Activated CD4-positive, alpha-beta T cell treated with anti-CD3 and anti-CD28 coated beads, Interleukin-2, amount 10 ng/mL, durations not matched to agents 7 days and 5 days (primary cell): ENCODE results near the gene GFOD2. TPM values are rescaled to one million over a fixed set of nuclear protein-coding genes. Genes with fewer than 3 reads are reported as not detected.

ENCODE experiments used
- CTCF ChIA-PET: fragments of 350-600 bp; sonication (Branson Sonifier 250); formaldehyde crosslinking; loops from one replicate; lab custom pipeline; 2021; ENCODE audit warnings: antibody characterized with exemption; lab: Charles Lee
- POLR2A ChIA-PET: fragments of 350-600 bp; sonication (Branson Sonifier 250); formaldehyde crosslinking; loops from one replicate; lab custom pipeline; 2021; ENCODE audit warnings: antibody characterized with exemption; lab: Charles Lee
- DNase-seq: peaks from one replicate; pipeline ENCODE4 v3.0.0-alpha.2; 2020
- H3K27ac Mint-ChIP-seq: one replicate; pipeline ENCODE4 v1.8.0; 2021; ENCODE audit warnings: mild to moderate bottlenecking, moderate library complexity, mixed read lengths
- H3K27me3 Mint-ChIP-seq: one replicate; pipeline ENCODE4 v1.8.0; 2021; ENCODE audit warnings: mixed read lengths
- H3K36me3 Mint-ChIP-seq: one replicate; pipeline ENCODE4 v1.8.0; 2021; ENCODE audit warnings: low read depth, mixed read lengths
- H3K4me1 Mint-ChIP-seq: one replicate; pipeline ENCODE4 v1.8.0; 2021; ENCODE audit warnings: mixed read lengths
- H3K4me3 Mint-ChIP-seq: one replicate; pipeline ENCODE4 v1.8.0; 2021; ENCODE audit warnings: mild to moderate bottlenecking, moderate library complexity, mixed read lengths
- H3K9me3 Mint-ChIP-seq: one replicate; pipeline ENCODE4 v1.8.0; 2021; ENCODE audit warnings: mixed read lengths
- total RNA-seq, 2 experiments: library from RNA; stranded (reverse); gene quantifications; one replicate each; pipeline ENCODE4 v1.2.3, GENCODE V29; 2021

The GFOD2 gene
- total RNA-seq = 10 to 100 TPM; 11.2 to 11.9 TPM

DNA sequence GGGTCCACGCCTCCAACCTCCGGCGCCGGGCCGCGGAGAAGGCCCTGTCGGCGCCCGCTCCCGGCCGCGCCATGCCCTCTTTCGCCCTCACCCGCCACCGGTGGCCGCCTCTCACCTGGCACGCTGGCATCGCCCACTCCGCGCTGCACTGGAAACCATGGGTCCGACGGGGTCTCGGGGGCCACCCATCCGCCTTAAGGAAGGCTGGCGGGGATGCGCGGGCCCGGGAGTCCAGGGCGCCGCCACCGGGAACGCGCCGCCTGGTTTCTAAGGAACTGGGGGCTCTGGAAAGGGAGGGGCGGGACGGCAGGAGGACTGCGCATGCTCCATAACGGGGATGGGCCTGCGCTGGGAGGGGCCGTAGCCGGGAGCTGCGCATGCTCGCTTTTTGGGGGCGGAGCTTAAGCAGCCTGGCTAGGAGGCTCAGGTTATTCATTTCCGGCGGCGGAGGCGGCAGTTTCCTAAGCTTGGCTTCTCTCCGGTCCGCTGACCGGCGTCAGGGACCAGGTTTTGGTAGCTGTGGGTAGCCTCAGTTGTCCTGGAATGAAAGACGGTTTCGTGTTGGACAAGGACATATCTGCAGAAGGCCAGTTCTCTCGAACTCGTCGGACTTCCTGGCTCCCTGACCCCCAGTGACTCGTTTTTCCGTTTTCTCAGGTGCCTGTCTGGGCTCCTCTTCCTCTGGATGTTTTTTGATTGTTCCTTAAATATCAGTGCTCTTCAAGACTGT lies at the start of gene GFOD2:
Gene GFOD2 (minus strand): TSS at position 269 of the 730 bp plus-strand sequence. CDS start 33,601 bp downstream, outside the sequence.
- H3K27ac Mint-ChIP-seq = peak within 1 kb of the TSS; percentile 96
- peak; percentile 98 for DNase-seq
- peak within 1 kb of the TSS; percentile 94 for H3K4me3 Mint-ChIP-seq
- ChIA-PET POLR2A (no interaction called here), CTCF (interaction anchor here (0.5 to 1.6 kb wide), 10 partner anchors 11 to 198 kb away, joined by 3 to 7 read pairs (median 4); no protein-coding TSS in a partner anchor)
- H3K27me3 Mint-ChIP-seq = no peaks in the 10 kb centered on the region
- no peaks in the 10 kb centered on the region for H3K36me3 Mint-ChIP-seq
- H3K9me3 Mint-ChIP-seq = no peaks in the 10 kb centered on the region
- peaks cover 29% of the 10 kb centered on the region for H3K4me1 Mint-ChIP-seq

GRCh38 chr16:67767953-67768352 lies 48.8 kb upstream of the GFOD2 start:
- Mint-ChIP-seq H3K27ac (no peak overlapping the region), H3K9me3 (no peaks in the 10 kb centered on the region), H3K4me1 (peaks cover 4% of the 10 kb centered on the region), H3K4me3 (no peak overlapping the region), H3K36me3 (peaks cover 25% of the 10 kb centered on the region), H3K27me3 (no peaks in the 10 kb centered on the region)
- CTCF ChIA-PET = interaction anchor here (0.8 kb wide), 1 partner anchor 39 kb away, joined by 3 read pairs; the partner anchor contains the start of genes RANBP10 and TSNAXIP1
- DNase-seq = no peak
- POLR2A ChIA-PET = no interaction called here

- no peak overlapping the region for H3K27ac Mint-ChIP-seq
- peaks cover 17% of the 10 kb centered on the region for H3K36me3 Mint-ChIP-seq
- CTCF ChIA-PET = interaction anchor here (1.0 kb wide), 1 partner anchor 8 kb away, joined by 3 read pairs; no protein-coding TSS in a partner anchor
- DNase-seq = no peak
- POLR2A ChIA-PET = no interaction called here
- peaks cover 5% of the 10 kb centered on the region for H3K4me1 Mint-ChIP-seq
- H3K9me3 Mint-ChIP-seq = no peaks in the 10 kb centered on the region
- H3K27me3 Mint-ChIP-seq = no peaks in the 10 kb centered on the region
- no peak overlapping the region for H3K4me3 Mint-ChIP-seq
Measured at GRCh38 chr16:67766291-67766690, 47.2 kb upstream of the GFOD2 start.

DNA sequence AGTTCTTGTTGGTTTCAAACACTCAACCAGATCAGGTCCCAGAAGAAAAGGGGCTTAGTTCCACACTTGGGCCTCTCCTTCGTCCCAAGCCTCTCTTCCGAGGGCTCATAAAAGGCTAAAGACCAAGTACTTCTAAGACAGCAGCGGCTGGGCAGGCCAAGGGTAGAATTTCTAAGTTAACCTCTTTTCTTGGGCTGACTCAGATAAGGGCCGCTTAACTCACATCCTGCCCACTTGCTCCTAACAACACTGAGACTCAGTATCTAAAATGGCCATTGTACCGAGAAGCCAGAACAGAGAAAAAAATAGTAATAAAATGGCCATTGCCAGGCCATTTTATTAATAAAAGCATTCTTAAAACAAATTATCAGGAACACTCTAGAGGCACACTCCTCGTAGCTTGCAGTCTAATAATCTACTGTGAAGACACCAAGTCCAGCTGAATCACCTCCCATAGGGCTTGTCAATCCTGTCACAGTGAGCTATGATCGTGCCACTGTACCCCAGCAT lies 45.1 kb upstream of the GFOD2 start:
- H3K27ac Mint-ChIP-seq = peak overlapping the region; percentile 50
- POLR2A ChIA-PET = no interaction called here
- H3K36me3 Mint-ChIP-seq = peaks cover 14% of the 10 kb centered on the region
- peaks cover 18% of the 10 kb centered on the region for H3K4me1 Mint-ChIP-seq
- H3K9me3 Mint-ChIP-seq = no peaks in the 10 kb centered on the region
- DNase-seq = no peak
- CTCF ChIA-PET = no interaction called here
- no peak overlapping the region for H3K4me3 Mint-ChIP-seq
- H3K27me3 Mint-ChIP-seq = no peaks in the 10 kb centered on the region

DNA sequence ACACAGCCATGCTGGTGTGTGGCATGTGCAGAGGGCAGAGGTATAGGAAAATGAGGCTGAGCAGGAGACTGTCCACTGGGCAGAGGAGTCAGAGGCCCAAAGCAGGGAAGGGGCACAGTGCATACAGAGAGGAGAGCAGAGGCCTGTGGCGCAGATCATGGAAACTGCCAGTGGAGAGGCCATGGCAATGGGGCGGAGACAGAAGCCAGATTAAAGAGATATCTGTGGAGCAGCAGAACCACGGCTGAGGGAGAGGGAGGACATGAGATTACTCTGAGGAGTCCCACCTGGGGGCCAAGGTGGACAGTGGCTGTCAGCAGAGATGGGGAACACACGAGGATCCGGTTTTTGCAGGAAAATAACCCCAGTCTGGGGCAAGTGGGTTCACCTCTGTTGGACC lies 44.0 kb upstream of the GFOD2 start:
- Mint-ChIP-seq H3K4me3 (no peak overlapping the region), H3K27me3 (no peaks in the 10 kb centered on the region), H3K9me3 (no peaks in the 10 kb centered on the region), H3K27ac (no peak overlapping the region), H3K4me1 (peaks cover 18% of the 10 kb centered on the region), H3K36me3 (peaks cover 14% of the 10 kb centered on the region)
- DNase-seq = no peak
- CTCF ChIA-PET = interaction anchor here (1.0 kb wide), 1 partner anchor 19 kb away, joined by 3 read pairs; no protein-coding TSS in a partner anchor
- POLR2A ChIA-PET = no interaction called here

DNA sequence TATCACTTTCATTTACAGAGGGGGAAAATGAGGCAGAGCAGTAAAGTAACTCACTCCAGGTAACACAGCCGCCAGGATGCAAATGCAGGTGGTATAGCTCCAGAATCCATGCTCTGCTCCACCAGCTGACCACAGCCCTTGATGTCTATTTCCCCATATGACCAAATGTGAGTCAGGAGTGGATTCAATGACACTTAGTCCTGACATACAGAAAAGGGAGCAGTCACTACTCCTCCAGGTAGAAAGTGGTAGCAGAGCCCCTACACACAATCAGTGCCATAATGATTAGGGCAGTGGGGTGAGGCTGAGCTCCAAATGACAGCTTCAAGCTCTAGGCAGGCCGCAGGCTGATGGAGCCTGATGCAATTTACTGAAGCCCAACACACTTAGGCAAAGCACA lies 43.3 kb upstream of the GFOD2 start:
- Mint-ChIP-seq H3K27me3 (no peaks in the 10 kb centered on the region), H3K36me3 (peaks cover 14% of the 10 kb centered on the region), H3K27ac (no peak overlapping the region), H3K9me3 (no peaks in the 10 kb centered on the region), H3K4me3 (no peak overlapping the region), H3K4me1 (peaks cover 18% of the 10 kb centered on the region)
- POLR2A ChIA-PET = no interaction called here
- CTCF ChIA-PET = interaction anchor here (0.8 to 2.3 kb wide), 3 partner anchors 19 to 54 kb away, joined by 3 to 9 read pairs (median 4); no protein-coding TSS in a partner anchor
- DNase-seq = no peak

DNA sequence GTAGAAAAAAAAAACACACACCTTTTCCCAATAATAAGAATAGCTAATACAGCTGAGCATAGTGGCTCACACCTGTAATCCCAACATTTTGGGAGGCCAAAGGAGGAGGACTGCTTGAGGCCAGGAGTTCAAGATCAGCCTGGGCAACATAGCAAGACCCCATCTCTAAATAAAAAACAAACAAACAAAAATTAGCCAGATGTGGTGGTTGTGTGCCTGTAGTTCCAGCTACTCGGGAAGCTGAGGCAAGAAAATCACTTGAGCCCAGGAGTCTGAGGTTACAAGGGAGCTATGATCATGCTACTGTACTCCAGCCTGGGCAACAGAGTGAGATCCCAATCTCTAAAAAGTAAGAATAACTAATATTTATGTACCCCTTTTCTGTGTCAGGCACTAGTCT lies 42.8 kb upstream of the GFOD2 start:
- ChIA-PET CTCF (interaction anchor here (0.6 to 2.3 kb wide), 4 partner anchors 27 to 55 kb away, joined by 3 to 9 read pairs (median 4); no protein-coding TSS in a partner anchor), POLR2A (interaction anchor here (0.7 kb wide), 1 partner anchor 131 kb away, joined by 3 read pairs; the partner anchor contains the start of gene PSKH1)
- Mint-ChIP-seq H3K4me3 (no peak overlapping the region), H3K4me1 (peaks cover 18% of the 10 kb centered on the region), H3K36me3 (peaks cover 12% of the 10 kb centered on the region), H3K9me3 (no peaks in the 10 kb centered on the region), H3K27ac (no peak overlapping the region), H3K27me3 (no peaks in the 10 kb centered on the region)
- no peak for DNase-seq

- ChIA-PET CTCF (interaction anchor here (1.6 to 2.3 kb wide), 2 partner anchors 44 to 56 kb away, joined by 3 to 9 read pairs; no protein-coding TSS in a partner anchor), POLR2A (no interaction called here)
- H3K27ac Mint-ChIP-seq = peak overlapping the region; percentile 75
- H3K4me1 Mint-ChIP-seq = peaks cover 18% of the 10 kb centered on the region
- H3K27me3 Mint-ChIP-seq = no peaks in the 10 kb centered on the region
- no peak for DNase-seq
- peaks cover 8% of the 10 kb centered on the region for H3K36me3 Mint-ChIP-seq
- no peak overlapping the region for H3K4me3 Mint-ChIP-seq
- H3K9me3 Mint-ChIP-seq = no peaks in the 10 kb centered on the region
Measured at GRCh38 chr16:67760956-67761230, 41.8 kb upstream of the GFOD2 start.

DNA sequence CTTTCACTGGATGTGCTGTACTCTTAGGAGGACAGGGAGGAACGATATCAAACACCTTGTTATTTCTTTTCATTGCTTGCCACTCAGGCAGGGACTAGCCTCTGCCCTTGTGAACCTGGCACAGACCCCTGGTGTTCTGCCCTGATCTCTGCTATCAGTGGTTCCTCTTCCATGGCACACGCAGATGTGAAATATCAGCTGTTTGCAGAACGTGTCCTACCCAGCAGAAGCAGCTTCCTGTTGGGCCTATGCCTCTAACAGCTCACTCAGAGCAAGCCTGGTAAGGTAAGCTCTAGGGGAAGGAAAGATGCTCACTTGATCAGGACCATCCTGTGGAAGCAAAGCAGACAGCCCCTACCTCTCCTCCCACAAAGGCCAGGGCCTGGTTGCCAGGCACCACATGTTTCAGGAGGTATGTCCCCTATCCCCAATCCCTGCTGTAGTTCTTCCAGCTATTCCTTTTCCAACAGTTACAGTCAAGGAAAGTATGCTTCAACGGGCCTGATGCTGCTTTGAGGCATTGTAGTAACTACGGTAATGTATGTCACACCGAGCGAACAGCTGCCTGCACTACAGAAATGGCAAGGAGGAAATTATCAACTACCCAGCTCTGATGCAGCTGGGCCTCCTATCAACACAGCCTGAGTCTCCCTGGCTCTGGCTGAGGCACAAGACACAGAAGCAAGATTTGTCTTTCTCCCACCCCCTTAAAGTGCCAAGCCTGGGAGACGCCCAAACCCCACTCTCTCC lies 41.3 kb upstream of the GFOD2 start:
- H3K4me1 Mint-ChIP-seq = peaks cover 18% of the 10 kb centered on the region
- no peaks in the 10 kb centered on the region for H3K27me3 Mint-ChIP-seq
- peak; percentile 9 for DNase-seq
- H3K27ac Mint-ChIP-seq = peak overlapping the region; percentile 75
- peaks cover 8% of the 10 kb centered on the region for H3K36me3 Mint-ChIP-seq
- H3K9me3 Mint-ChIP-seq = no peaks in the 10 kb centered on the region
- CTCF ChIA-PET = interaction anchor here (1.6 to 2.3 kb wide), 2 partner anchors 44 to 56 kb away, joined by 3 to 9 read pairs; no protein-coding TSS in a partner anchor
- H3K4me3 Mint-ChIP-seq = no peak overlapping the region
- POLR2A ChIA-PET = no interaction called here

DNA sequence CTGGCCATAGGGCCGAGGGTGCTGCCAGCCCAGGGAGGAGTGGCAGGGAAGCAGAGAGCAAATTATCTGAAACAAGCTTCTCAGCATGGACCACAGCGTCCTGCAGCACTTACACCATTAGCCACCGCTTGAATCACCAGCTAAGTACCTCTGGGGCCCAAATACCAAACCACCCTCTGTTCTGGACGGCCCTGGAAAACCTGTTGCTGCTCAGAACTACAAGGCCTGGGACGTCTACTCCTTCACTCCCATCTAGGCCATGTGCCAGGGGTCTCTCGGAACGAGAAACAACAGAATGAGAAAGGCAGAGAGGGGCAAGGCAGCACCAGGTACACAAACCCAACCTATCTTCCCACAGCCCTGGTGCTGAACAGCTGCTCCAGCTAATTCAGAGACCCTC lies 39.9 kb upstream of the GFOD2 start:
- ChIA-PET CTCF (interaction anchor here (1.3 kb wide), 1 partner anchor 237 kb away, joined by 3 read pairs; no protein-coding TSS in a partner anchor), POLR2A (no interaction called here)
- DNase-seq = no peak
- Mint-ChIP-seq H3K27me3 (no peaks in the 10 kb centered on the region), H3K9me3 (no peaks in the 10 kb centered on the region), H3K27ac (no peak overlapping the region), H3K4me3 (no peak overlapping the region), H3K4me1 (peaks cover 18% of the 10 kb centered on the region), H3K36me3 (peaks cover 8% of the 10 kb centered on the region)

DNA sequence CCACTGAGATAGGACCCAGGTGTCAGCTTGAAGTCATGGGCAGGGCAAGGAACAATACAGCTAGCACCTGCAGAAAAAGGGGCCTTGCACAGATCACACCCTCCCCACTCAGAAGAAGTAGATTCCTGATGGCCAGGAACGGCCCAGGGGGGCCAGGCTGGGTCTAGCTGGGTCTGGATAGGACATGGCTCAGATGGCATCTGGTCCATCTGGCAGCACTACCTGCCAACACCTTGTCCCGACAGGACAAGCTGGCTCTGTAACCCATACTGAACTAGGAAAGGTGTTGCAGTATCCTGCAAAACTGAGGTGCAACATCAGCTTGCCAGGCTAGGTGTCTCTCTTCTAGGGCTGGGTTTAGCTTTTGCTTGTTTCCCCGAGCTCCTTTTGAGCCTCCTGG lies 38.9 kb upstream of the GFOD2 start:
- Mint-ChIP-seq H3K4me1 (peaks cover 17% of the 10 kb centered on the region), H3K36me3 (peaks cover 5% of the 10 kb centered on the region), H3K9me3 (no peaks in the 10 kb centered on the region), H3K27ac (no peak overlapping the region), H3K27me3 (no peaks in the 10 kb centered on the region), H3K4me3 (no peak overlapping the region)
- DNase-seq = no peak
- CTCF ChIA-PET = interaction anchor here (0.8 to 1.4 kb wide), 2 partner anchors 12 to 20 kb away, joined by 3 read pairs; no protein-coding TSS in a partner anchor
- POLR2A ChIA-PET = no interaction called here

DNA sequence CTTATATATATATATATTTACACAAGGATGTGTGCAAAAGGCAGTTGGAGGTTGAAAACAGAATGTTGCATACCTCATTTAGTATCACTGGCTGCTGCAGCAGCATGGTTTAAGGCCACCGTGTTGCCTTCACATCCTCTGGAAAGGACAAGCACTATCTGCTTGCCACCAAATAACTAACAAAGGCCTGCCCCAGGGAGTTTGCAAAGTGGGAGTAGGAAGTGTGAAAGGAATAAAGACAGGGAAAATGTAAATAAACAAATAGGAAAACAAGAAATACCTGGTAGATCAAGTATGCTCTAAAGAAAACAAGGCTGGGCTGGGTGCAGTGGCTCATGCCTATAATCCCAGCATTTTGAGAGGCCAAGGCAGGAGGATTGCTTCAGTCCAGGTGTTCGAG lies 33.5 kb upstream of the GFOD2 start:
- Mint-ChIP-seq H3K9me3 (no peaks in the 10 kb centered on the region), H3K27me3 (no peaks in the 10 kb centered on the region), H3K4me1 (no peaks in the 10 kb centered on the region), H3K36me3 (peaks cover 2% of the 10 kb centered on the region), H3K4me3 (no peak overlapping the region), H3K27ac (no peak overlapping the region)
- CTCF ChIA-PET = interaction anchor here (0.5 to 1.8 kb wide), 3 partner anchors 27 to 138 kb away, joined by 4 to 6 read pairs (median 5); no protein-coding TSS in a partner anchor
- DNase-seq = no peak
- POLR2A ChIA-PET = no interaction called here
